Measurements from ENCODE around the gene RAI1.

Gene RAI1

GRCh38 chr17:17710355-17710727 lies 29.1 kb downstream of the RAI1 start:
- H4K91ac ChIP-seq (ENCODE audit: low read length), result peak overlapping the region; percentile 93
- H2BK12ac ChIP-seq (ENCODE audit: low read length in 2 of 2), result peak overlapping the region; percentile 98
- H2AFZ ChIP-seq (ENCODE audit: low read depth, low read length), result no peak overlapping the region
- peaks cover 27% of the 10 kb centered on the region for H3K79me1 ChIP-seq (replicated peaks; ENCODE audit: low read length, poor library complexity, severe bottlenecking)
- H3K18ac ChIP-seq (ENCODE audit: low read depth in 1 of 2, low read length in 2 of 2), result peak overlapping the region; percentile 69 to 97
- H2BK120ac ChIP-seq (ENCODE audit: low read depth, low read length), result peak overlapping the region; percentile 43
- H3K4me1 ChIP-seq (ENCODE audit: control insufficient read depth, insufficient read depth, low read depth, low read length), result peaks cover 73% of the 10 kb centered on the region
- DNase-seq, result no peak
- H3K4me2 ChIP-seq (ENCODE audit: low read length, poor library complexity, severe bottlenecking), result no peak overlapping the region
- peak overlapping the region in 1 of 2 experiments; percentile 65 for H3K14ac ChIP-seq (ENCODE audit: low read length in 2 of 2)
- peak overlapping the region; percentile 79 to 83 for H3K4ac ChIP-seq (ENCODE audit: low read depth in 1 of 2, low read length in 2 of 2)
- WGBS, result 83% methylated on average over 4 of the region's 4 CpGs
- H2AK5ac ChIP-seq (ENCODE audit: low read length, severe bottlenecking), result peak overlapping the region; percentile 98
- H3K9me3 ChIP-seq (ENCODE audit: control insufficient read depth, low read length), result no peaks in the 10 kb centered on the region
- peak overlapping the region in 1 of 2 experiments; percentile 51 for H3K23ac ChIP-seq (ENCODE audit: low read length in 2 of 2)
- H3K9ac ChIP-seq (ENCODE audit: low read length), result peak overlapping the region; percentile 48
- no peak overlapping the region for H3K27ac ChIP-seq (ENCODE audit: low read length, poor library complexity, severe bottlenecking)
- no peak overlapping the region for H3K4me3 ChIP-seq (ENCODE audit: insufficient read depth in 1 of 2, low read depth in 1 of 2, low read length in 2 of 2)
- H3K36me3 ChIP-seq (ENCODE audit: control insufficient read depth in 1 of 2, insufficient read depth in 2 of 2, low read depth in 1 of 2, low read length in 2 of 2), result no peaks in the 10 kb centered on the region
- peak overlapping the region; percentile 92 for H4K8ac ChIP-seq (ENCODE audit: low read length)
- H3K27me3 ChIP-seq (ENCODE audit: control insufficient read depth in 1 of 2, insufficient read depth in 1 of 2, low read length in 2 of 2), result no peaks in the 10 kb centered on the region
- no peak overlapping the region for H2BK5ac ChIP-seq (ENCODE audit: low read depth, low read length, poor library complexity, severe bottlenecking)
- peak overlapping the region; percentile 78 for H2BK15ac ChIP-seq (ENCODE audit: low read depth, poor library complexity, severe bottlenecking)

DNA sequence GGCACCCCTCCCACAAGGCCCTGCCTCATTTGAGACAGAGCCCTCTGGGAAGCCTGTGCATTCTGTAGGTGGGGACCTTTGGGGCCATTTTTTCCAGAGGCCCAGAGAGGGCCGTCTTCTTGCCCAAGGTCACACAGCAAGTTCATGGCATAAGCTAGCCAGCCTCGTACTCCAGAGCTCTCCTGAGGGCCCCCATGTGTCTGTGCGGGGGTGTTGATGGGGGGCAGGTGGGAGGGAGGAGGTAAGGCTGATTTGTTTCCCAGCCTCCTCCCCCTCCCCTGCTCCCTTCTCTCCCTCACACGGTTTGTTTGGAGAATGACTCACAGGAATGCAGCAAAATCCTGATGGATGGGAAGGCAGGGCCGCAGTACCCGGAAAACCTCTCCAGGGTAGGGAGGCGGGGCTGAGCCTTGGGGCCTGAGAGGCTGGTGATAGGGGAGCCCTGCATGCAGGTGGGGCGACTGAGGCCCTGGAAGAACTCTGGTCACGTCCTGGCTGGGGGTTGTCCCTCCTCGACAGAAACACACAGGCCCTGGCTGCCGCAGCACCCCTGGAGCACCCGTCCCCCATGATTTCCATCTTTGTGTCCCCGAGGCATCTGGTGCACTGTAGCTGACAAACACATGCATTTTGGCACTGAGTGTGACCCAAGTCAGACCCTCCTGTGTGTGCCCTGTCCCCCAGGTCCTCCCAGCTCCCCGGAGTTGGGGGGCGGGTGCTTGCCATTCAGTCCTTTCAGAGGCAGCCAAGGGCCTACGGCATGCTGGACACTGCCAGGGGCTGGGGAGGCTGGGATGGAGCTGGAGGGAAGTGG lies 29.7 kb downstream of the RAI1 start:
- peak; percentile 96 for DNase-seq
- Histone ChIP-seq H3K27ac (ENCODE audit: low read length, poor library complexity, severe bottlenecking) (peak overlapping the region; percentile 89), H3K4me3 (ENCODE audit: insufficient read depth in 1 of 2, low read depth in 1 of 2, low read length in 2 of 2) (peak overlapping the region in 1 of 2 experiments; percentile 21), H3K27me3 (ENCODE audit: control insufficient read depth in 1 of 2, insufficient read depth in 1 of 2, low read length in 2 of 2) (no peaks in the 10 kb centered on the region), H2AK5ac (ENCODE audit: low read length, severe bottlenecking) (peak overlapping the region; percentile 98), H3K14ac (ENCODE audit: low read length in 2 of 2) (peak overlapping the region in 1 of 2 experiments; percentile 72), H3K4me1 (ENCODE audit: control insufficient read depth, insufficient read depth, low read depth, low read length) (peaks cover 73% of the 10 kb centered on the region), H2BK15ac (ENCODE audit: low read depth, poor library complexity, severe bottlenecking) (peak overlapping the region; percentile 78), H3K9ac (ENCODE audit: low read length) (peak overlapping the region; percentile 76), H3K36me3 (ENCODE audit: control insufficient read depth in 1 of 2, insufficient read depth in 2 of 2, low read depth in 1 of 2, low read length in 2 of 2) (no peaks in the 10 kb centered on the region), H2BK120ac (ENCODE audit: low read depth, low read length) (peak overlapping the region; percentile 100), H2AFZ (ENCODE audit: low read depth, low read length) (no peak overlapping the region), H2BK5ac (ENCODE audit: low read depth, low read length, poor library complexity, severe bottlenecking) (peak overlapping the region; percentile 93), H3K18ac (ENCODE audit: low read depth in 1 of 2, low read length in 2 of 2) (peak overlapping the region; percentile 98 to 100), H2BK12ac (ENCODE audit: low read length in 2 of 2) (peak overlapping the region; percentile 98 to 99), H4K8ac (ENCODE audit: low read length) (peak overlapping the region; percentile 93), H4K91ac (ENCODE audit: low read length) (peak overlapping the region; percentile 100), H3K4ac (ENCODE audit: low read depth in 1 of 2, low read length in 2 of 2) (peak overlapping the region; percentile 92 to 100), H3K23ac (ENCODE audit: low read length in 2 of 2) (peak overlapping the region in 1 of 2 experiments; percentile 20), H3K4me2 (ENCODE audit: low read length, poor library complexity, severe bottlenecking) (peak overlapping the region; percentile 4), H3K79me1 (replicated peaks; ENCODE audit: low read length, poor library complexity, severe bottlenecking) (peaks cover 30% of the 10 kb centered on the region), H3K9me3 (ENCODE audit: control insufficient read depth, low read length) (no peaks in the 10 kb centered on the region)
- 9% methylated on average over 14 of the region's 16 CpGs for WGBS

GRCh38 chr17:17711641-17712162 lies 30.4 kb downstream of the RAI1 start:
- peak overlapping the region; percentile 55 for H2BK15ac ChIP-seq (ENCODE audit: low read depth, poor library complexity, severe bottlenecking)

More at GRCh38 chr17:17711641-17712162, 30.4 kb downstream of the RAI1 start:
- no peak overlapping the region for H3K4me2 ChIP-seq (ENCODE audit: low read length, poor library complexity, severe bottlenecking)
- peak overlapping the region; percentile 93 for H2BK5ac ChIP-seq (ENCODE audit: low read depth, low read length, poor library complexity, severe bottlenecking)
- H3K14ac ChIP-seq (ENCODE audit: low read length in 2 of 2), result peak overlapping the region in 1 of 2 experiments; percentile 72
- peak overlapping the region; percentile 99 to 100 for H2BK12ac ChIP-seq (ENCODE audit: low read length in 2 of 2)
- peak overlapping the region; percentile 76 for H3K9ac ChIP-seq (ENCODE audit: low read length)
- DNase-seq, result peak; percentile 79
- peak overlapping the region; percentile 100 for H4K91ac ChIP-seq (ENCODE audit: low read length)
- H3K18ac ChIP-seq (ENCODE audit: low read depth in 1 of 2, low read length in 2 of 2), result peak overlapping the region; percentile 98 to 100
- H3K9me3 ChIP-seq (ENCODE audit: control insufficient read depth, low read length), result no peaks in the 10 kb centered on the region
- no peaks in the 10 kb centered on the region for H3K27me3 ChIP-seq (ENCODE audit: control insufficient read depth in 1 of 2, insufficient read depth in 1 of 2, low read length in 2 of 2)
- H2AFZ ChIP-seq (ENCODE audit: low read depth, low read length), result no peak overlapping the region
- peaks cover 71% of the 10 kb centered on the region for H3K4me1 ChIP-seq (ENCODE audit: control insufficient read depth, insufficient read depth, low read depth, low read length)
- H2BK120ac ChIP-seq (ENCODE audit: low read depth, low read length), result peak overlapping the region; percentile 100
- peak overlapping the region; percentile 93 for H4K8ac ChIP-seq (ENCODE audit: low read length)
- peak overlapping the region; percentile 95 for H2AK5ac ChIP-seq (ENCODE audit: low read length, severe bottlenecking)
- H3K36me3 ChIP-seq (ENCODE audit: control insufficient read depth in 1 of 2, insufficient read depth in 2 of 2, low read depth in 1 of 2, low read length in 2 of 2), result peaks cover 0 to 1% of the 10 kb centered on the region in 2 experiments
- H3K4me3 ChIP-seq (ENCODE audit: insufficient read depth in 1 of 2, low read depth in 1 of 2, low read length in 2 of 2), result no peak overlapping the region
- H3K27ac ChIP-seq (ENCODE audit: low read length, poor library complexity, severe bottlenecking), result peak overlapping the region; percentile 89
- peaks cover 32% of the 10 kb centered on the region for H3K79me1 ChIP-seq (replicated peaks; ENCODE audit: low read length, poor library complexity, severe bottlenecking)
- peak overlapping the region in 1 of 2 experiments; percentile 20 for H3K23ac ChIP-seq (ENCODE audit: low read length in 2 of 2)
- peak overlapping the region; percentile 92 to 100 for H3K4ac ChIP-seq (ENCODE audit: low read depth in 1 of 2, low read length in 2 of 2)
- WGBS, result 29% methylated on average over 12 of the region's 12 CpGs
